Kidney epithelial cell (primary cell): ENCODE data around the gene SSC4D. TPM values are rescaled to one million over a fixed set of nuclear protein-coding genes. Genes with fewer than 3 reads are reported as not detected.

Experiments used
- DNase-seq: peaks from one replicate; pipeline ENCODE4 v3.0.0-alpha.2; 2010; ENCODE audit warnings: low read depth
- H3K27me3 ChIP-seq: 2 replicates; pipeline ENCODE4 v1.6.0; 2011; ENCODE audit warnings: low read length; ENCODE audit not compliant: control insufficient read depth, insufficient read depth
- H3K36me3 ChIP-seq: 2 replicates; pipeline ENCODE4 v1.5.1; 2011; ENCODE audit warnings: low read length; ENCODE audit not compliant: control insufficient read depth, insufficient read depth
- H3K4me3 ChIP-seq: 2 replicates; pipeline ENCODE4 v1.5.1; 2011; ENCODE audit warnings: low read depth, mild to moderate bottlenecking, control low read depth, low read length
- total RNA-seq: library from RNA; depleted of rRNA; stranded (reverse); fragments of >200 nt; gene quantifications from 2 replicates; pipeline ENCODE4 v1.2.3, GENCODE V29; 2015
- TF ChIP-seq, protein P1 (sequence below): IDR thresholded peaks from 2 replicates; pipeline ENCODE4 v1.5.1; 2011; ENCODE audit warnings: mild to moderate bottlenecking, moderate library complexity, low read length, control low read depth, inconsistent platforms; ENCODE audit not compliant: insufficient read depth, poor library complexity, severe bottlenecking

The SSC4D gene
- total RNA-seq, 1 donor from 2014 or later: 6.4 TPM

- no peak overlapping the region for H3K4me3 ChIP-seq
- no peaks in the 10 kb centered on the region for H3K36me3 ChIP-seq
- DNase-seq: no peak
- TF ChIP-seq, protein P1, sequence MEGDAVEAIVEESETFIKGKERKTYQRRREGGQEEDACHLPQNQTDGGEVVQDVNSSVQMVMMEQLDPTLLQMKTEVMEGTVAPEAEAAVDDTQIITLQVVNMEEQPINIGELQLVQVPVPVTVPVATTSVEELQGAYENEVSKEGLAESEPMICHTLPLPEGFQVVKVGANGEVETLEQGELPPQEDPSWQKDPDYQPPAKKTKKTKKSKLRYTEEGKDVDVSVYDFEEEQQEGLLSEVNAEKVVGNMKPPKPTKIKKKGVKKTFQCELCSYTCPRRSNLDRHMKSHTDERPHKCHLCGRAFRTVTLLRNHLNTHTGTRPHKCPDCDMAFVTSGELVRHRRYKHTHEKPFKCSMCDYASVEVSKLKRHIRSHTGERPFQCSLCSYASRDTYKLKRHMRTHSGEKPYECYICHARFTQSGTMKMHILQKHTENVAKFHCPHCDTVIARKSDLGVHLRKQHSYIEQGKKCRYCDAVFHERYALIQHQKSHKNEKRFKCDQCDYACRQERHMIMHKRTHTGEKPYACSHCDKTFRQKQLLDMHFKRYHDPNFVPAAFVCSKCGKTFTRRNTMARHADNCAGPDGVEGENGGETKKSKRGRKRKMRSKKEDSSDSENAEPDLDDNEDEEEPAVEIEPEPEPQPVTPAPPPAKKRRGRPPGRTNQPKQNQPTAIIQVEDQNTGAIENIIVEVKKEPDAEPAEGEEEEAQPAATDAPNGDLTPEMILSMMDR: no peak
- no peaks in the 10 kb centered on the region for H3K27me3 ChIP-seq
These were observed 26.2 kb downstream of the SSC4D start for GRCh38 chr7:76383089-76383944.

DNA sequence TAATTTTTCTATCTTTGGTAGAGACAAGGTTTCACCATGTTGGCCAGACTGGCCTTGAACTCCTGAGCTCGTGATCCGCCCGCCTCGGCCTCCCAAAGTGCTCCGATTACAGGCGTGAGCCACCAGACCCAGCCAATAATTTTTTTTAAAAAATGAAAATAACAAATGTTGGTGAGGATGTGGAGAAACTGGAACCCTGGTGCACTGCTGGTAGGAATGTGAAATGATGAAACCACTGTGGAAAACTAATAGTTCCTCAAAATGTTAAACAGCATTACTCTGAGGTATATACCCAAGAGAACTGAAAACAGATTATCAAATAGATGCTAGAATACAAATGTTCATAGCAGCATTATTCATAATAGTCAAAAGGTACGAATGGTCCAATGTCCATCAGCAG is 27.7 kb downstream of the SSC4D start:
- no peak for DNase-seq
- no peaks in the 10 kb centered on the region for H3K36me3 ChIP-seq
- no peak overlapping the region for H3K4me3 ChIP-seq
- H3K27me3 ChIP-seq: no peaks in the 10 kb centered on the region
- TF ChIP-seq, protein P1: no peak

GRCh38 chr7:76380623-76380966 is 28.9 kb downstream of the SSC4D start:
- DNase-seq: no peak
- Histone ChIP-seq H3K27me3 (no peaks in the 10 kb centered on the region), H3K4me3 (no peak overlapping the region), H3K36me3 (no peaks in the 10 kb centered on the region)
- TF ChIP-seq, protein P1: no peak

GRCh38 chr7:76377186-76377918 is 32.1 kb downstream of the SSC4D start:
- TF ChIP-seq, protein P1: no peak
- Histone ChIP-seq H3K27me3 (no peaks in the 10 kb centered on the region), H3K4me3 (no peak overlapping the region), H3K36me3 (no peaks in the 10 kb centered on the region)
- DNase-seq: no peak

DNA sequence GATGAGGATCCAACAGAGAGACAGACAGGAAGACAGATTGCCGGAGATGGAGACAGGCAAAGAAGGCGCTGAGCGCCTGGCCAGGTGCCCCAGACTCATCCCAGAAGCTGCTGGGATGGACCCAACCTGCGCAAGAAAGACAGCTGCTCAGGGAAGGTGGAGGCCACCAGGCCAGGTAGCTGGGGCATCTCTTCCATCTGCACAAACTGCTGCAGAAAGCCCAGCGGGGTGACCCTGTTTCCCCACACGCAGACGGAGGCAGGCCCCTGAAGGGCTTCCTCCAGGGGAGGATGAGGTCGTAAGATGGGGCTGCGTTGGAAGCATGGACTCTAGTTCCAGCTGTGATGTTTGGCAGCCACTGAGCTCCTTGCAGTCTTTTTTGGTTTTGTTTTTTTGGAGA is 34.2 kb downstream of the SSC4D start:
- H3K4me3 ChIP-seq: no peak overlapping the region
- TF ChIP-seq, protein P1: no peak
- H3K36me3 ChIP-seq: no peaks in the 10 kb centered on the region
- no peak for DNase-seq
- H3K27me3 ChIP-seq: no peaks in the 10 kb centered on the region
